ENCODE measurements around the gene ARHGAP30.
"Not testable (repeated sequence)": the region's sequence is repeated elsewhere in the genome, so short reads cannot be mapped to it uniquely, and the experiment has no call there.

ARHGAP30 gene, protein sequence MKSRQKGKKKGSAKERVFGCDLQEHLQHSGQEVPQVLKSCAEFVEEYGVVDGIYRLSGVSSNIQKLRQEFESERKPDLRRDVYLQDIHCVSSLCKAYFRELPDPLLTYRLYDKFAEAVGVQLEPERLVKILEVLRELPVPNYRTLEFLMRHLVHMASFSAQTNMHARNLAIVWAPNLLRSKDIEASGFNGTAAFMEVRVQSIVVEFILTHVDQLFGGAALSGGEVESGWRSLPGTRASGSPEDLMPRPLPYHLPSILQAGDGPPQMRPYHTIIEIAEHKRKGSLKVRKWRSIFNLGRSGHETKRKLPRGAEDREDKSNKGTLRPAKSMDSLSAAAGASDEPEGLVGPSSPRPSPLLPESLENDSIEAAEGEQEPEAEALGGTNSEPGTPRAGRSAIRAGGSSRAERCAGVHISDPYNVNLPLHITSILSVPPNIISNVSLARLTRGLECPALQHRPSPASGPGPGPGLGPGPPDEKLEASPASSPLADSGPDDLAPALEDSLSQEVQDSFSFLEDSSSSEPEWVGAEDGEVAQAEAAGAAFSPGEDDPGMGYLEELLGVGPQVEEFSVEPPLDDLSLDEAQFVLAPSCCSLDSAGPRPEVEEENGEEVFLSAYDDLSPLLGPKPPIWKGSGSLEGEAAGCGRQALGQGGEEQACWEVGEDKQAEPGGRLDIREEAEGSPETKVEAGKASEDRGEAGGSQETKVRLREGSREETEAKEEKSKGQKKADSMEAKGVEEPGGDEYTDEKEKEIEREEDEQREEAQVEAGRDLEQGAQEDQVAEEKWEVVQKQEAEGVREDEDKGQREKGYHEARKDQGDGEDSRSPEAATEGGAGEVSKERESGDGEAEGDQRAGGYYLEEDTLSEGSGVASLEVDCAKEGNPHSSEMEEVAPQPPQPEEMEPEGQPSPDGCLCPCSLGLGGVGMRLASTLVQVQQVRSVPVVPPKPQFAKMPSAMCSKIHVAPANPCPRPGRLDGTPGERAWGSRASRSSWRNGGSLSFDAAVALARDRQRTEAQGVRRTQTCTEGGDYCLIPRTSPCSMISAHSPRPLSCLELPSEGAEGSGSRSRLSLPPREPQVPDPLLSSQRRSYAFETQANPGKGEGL

GRCh38 chr1:161069731-161070270 is at the start of gene ARHGAP30:
Gene ARHGAP30, minus strand, starts transcription at chr1:161069891. Its CDS starts 267 bp downstream, at chr1:161069624.
- no peak for DNase-seq (ENCODE audit: low spot score)

DNA sequence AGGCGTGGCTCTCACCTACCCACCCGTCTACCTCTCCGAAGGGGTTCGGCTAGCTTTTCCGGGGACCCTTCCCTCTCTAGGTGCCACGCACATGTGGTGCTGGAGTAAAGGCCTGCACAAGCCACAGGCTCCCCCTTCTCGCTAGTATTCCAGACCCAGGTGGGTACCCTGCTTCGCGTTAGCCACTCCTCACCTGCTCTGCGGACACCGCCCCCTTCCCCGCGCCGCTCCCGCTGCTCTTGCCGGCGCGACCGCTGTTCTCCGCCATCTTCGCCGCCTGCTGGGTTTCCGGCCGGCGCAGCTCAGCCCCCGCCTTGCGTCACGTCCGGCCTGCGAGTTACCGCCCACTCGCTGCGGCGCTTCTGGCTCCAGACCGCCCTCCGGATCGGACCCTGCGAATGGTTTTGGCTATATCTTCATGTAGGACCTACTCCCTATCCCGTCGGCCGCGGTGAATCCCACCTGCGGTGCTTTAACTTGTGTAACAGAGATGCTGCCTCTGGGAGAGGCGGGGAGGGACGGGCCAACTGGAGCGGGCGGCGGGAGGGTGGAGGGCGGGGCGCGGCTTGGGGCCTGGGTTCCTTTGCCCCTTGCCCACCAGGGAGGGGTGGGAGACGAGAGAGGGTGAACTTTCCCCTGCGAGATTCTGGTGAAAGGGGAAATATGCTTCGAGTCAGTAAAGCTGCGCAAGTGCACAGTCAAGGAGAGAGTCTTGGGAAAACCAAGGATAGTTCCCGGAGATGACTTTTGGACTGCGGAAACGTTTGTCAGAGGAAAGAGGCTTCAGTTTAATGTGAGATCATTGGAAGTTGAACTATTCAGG is 48.3 kb upstream of the ARHGAP30 start, which contains the start of the genes NIT1 and PFDN2:
Gene NIT1 (plus strand): TSS at position 347 of the 823 bp plus-strand sequence. CDS start 72 bp downstream, at position 419.
Gene PFDN2 (minus strand): TSS at position 279 of the 823 bp plus-strand sequence. CDS start 11 bp downstream, at position 268.
- peak; percentile 84 for DNase-seq (ENCODE audit: low spot score)

GRCh38 chr1:161115961-161116360 is 46.3 kb upstream of the ARHGAP30 start:
- DNase-seq (ENCODE audit: low spot score): not testable (repeated sequence)

DNA sequence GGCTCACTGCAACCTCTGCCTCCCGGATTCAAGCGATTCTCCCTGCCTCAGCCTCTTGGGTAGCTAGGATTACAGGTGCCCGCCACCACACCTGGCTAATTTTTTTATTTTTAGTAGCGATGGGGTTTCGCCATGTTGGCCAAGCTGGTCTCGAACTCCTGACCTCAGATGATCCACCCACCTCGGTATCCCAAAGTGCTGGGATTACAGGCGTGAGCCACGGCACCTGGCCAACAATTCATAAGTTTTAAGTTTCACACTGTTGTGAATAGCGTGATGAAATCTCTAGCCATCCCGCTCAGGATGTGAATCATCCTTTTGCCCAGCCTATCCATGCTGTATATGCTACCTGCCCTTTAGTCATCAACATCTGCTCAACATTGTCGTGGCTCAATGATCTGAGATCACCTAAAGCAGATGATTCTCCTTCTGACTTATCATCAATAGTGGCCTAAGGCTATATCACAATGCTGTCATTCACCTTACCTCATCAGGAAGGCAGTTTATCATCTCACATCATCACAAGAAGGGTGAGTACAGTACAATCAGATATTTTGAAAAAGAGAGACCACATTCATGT is 45.5 kb upstream of the ARHGAP30 start:
- DNase-seq (ENCODE audit: low spot score): peak; percentile 93

- DNase-seq (ENCODE audit: low spot score): no peak
These were observed 44.9 kb upstream of the ARHGAP30 start for GRCh38 chr1:161114556-161114955.

DNA sequence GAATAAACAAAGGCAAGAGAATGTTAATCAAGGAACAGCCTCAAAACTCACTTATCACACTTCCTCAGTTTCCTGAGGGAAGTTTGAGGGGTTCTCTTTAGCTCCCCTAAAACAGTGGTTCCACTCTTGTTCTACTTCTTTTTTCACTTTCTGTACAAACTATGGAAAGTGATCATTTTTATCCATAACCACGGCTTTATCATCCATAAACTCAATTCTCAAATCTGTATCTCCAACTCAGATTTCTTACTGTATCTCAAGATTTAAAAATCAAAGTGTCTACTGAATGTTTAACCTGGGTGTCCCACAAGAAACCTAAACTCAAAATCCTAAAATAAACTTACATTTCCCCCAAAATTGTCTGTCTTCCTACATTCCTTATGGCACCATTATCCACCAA is 44.2 kb upstream of the ARHGAP30 start:
- no peak for DNase-seq (ENCODE audit: low spot score)

- no peak for DNase-seq (ENCODE audit: low spot score)
These were observed 41.8 kb upstream of the ARHGAP30 start for GRCh38 chr1:161111527-161111926.

- no peak for DNase-seq (ENCODE audit: low spot score)
These were observed 41.4 kb upstream of the ARHGAP30 start for GRCh38 chr1:161111117-161111516.

- no peak for DNase-seq (ENCODE audit: low spot score)
These were observed 36.7 kb upstream of the ARHGAP30 start for GRCh38 chr1:161106431-161106830.

DNA sequence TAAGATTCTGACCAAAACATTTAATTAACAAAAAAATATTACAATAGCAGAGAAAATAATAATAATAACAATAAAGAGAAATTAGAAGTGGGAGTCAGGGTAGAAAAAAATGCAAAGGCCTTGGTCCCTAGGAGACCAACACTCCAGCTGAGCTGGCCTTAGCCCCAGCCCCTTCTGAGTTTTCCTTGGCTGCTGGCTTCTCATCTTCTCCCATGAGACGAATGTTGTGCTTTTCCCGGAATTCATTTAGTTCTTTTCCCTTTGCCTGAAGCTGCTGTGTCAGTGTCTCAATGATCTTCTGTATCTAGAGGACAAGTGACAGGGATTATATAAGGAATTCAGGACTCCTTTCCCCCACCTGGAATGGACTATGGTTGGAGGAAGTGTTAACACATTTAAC is 30.9 kb upstream of the ARHGAP30 start:
- no peak for DNase-seq (ENCODE audit: low spot score)

GRCh38 chr1:161099090-161099802 is 29.6 kb upstream of the ARHGAP30 start:
- no peak for DNase-seq (ENCODE audit: low spot score)

DNA sequence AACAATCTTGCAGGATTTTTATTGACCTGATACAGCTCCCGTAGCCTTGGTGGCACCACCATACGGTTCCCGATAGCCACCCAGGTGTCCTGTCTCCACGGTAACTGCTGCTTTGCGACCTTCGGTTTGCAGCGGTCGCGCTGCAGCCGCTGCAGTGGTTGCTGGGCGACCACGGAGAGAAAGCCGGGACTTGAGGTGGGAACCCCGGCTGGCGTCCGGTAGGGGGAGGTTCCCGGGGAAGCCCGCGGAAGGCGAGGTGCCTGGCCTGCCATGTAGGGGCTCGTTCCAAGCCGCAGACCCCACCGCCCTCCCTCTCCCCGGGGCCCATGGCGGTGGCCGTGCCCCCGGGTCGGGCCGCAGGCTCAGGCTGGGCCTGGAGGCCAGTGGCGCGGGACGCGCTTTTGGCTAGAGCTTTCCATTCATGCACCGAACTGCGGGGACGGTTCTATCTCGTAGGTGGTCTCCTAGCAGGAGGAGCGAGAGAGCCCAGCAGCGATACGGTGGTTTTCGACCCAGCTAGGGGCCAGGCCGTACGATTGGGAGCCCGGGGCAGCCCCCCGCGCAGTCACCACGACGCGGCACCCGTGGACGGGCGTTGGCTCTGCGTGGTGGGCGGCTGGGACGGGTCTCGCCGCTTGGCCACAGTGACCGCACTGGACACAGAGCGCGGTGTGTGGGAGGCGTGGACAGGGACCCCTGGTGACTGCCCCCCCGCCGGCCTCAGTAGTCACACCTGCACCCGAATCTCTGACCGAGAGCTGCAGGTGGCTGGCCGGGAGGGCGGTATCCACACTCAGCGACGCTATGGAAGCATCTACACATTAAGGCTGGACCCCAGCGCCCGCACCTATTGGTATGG is 28.7 kb upstream of the ARHGAP30 start, which contains the start of gene KLHDC9:
Gene KLHDC9 (plus strand): TSS at position 152 of the 859 bp plus-strand sequence. CDS start 175 bp downstream, at position 327.
- DNase-seq (ENCODE audit: low spot score): peak; percentile 91

DNA sequence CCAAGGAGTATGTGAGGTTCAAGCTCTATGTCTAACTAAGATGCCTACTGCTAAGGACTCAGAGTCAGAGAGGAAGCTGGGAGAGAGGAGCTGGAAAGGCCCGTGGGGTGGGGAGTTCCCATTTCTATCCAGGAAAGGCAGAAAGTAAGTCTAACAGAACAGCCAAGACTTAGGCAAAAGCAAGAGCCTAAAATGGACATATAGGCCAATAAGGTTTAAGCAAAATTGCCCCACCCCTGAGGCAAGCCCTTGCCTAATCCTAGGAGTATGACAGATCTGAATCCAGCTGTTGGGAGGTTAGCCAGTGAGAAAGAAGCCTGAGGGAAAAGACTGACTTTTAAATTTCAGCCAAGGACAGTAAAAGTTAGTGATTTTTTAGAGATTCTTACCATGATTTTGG is 26.8 kb upstream of the ARHGAP30 start:
- no peak for DNase-seq (ENCODE audit: low spot score)

DNA sequence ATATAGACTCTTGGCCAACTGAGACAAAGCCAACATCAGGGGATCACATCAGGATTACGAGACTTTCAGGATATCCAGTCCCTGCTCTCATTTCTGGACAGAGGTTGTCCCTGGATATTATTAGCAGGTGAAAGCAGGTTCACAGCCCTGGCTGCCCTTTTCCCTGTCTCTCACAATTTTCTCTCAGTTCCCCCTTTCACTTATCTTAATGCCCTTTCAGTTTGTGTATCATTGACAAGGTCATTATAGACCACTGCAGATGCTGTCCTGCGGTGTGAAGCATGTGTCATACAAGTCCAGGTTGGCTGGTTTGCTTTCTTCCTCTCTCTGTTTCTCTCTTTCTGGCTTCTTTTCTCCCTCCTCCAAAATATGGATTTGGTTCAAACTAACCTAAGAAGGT is 26.3 kb upstream of the ARHGAP30 start:
- DNase-seq (ENCODE audit: low spot score): no peak

- DNase-seq (ENCODE audit: low spot score): no peak
These were observed 25.5 kb upstream of the ARHGAP30 start for GRCh38 chr1:161095230-161095629.

DNA sequence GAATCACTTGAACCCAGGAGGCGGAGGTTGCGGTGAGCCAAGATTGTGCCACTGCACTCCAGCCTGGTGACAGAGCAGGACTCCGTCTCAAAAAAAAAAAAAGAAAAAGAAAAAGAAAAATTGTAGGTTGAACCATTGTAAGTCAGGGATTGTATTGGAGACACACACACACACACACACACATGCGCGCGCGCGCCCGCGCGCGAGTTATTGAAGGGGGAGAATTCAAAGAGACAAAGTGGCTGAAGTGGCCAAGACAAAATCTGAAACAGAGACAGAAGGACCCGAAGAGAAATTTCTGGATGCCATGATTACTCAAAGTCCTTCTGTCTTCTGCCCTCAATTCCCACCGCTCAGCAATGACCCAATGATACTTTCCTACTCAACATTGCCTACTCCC is 24.8 kb upstream of the ARHGAP30 start:
- no peak for DNase-seq (ENCODE audit: low spot score)

DNA sequence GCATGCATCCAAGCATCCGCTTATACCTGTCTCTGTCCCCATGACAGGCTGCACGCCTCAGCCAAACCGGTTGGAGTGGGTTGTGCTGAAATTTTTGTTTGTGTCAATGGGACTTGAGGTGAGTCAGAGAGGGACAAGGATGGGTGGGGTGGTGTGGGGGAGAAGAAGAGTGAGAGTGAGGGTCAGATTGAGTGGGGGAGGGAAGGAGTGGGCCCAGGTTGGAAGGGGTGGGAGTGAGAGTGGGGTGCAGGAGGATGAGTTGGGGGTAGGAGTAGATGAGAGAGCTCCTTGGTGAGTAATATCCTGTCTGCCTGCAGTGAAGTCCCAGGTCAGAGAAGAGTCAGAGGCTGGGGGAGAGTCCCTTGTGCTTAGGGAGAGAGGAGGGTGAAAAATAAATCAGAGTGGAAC is 22.9 kb upstream of the ARHGAP30 start:
- DNase-seq (ENCODE audit: low spot score): no peak

DNA sequence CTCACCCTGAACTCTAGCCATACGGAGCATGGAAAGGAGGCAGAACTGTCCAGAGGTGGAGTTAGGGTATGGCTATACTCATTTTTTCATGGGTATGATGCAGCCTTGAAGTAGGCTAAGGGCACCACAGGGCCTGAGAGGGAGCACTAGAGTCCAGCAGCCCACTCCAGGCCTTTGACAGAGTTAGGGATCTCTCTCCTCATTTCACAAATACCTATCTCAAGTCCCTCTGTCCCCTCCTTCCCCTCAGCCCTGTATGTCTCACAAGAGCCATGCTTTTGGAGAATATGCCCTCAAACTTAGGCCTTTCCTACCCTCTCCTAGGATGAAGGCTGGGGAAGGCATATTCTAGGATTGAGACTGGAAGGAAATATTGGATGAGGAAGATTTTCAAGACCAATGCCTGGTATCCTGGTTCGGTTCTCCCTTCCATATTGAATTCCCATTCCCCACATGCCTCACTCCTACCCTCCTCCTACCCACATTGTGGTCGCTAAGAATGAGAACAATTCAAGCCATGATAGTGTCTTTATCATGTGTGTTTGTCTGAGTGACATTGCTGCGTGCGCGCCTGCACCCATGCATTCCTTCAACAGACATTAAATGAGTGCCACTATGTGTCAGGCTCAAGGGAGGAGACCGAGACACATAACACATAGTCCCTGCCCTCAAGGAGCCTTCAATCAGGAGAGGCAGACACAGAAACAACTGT is 22.3 kb upstream of the ARHGAP30 start:
- no peak for DNase-seq (ENCODE audit: low spot score)

Measured in SW480 (cell line).